B cell (primary cell): ENCODE results near the gene YAP1. TPM values are rescaled to one million over a fixed set of nuclear protein-coding genes. Genes with fewer than 3 reads are reported as not detected.

Experiments used
- ATAC-seq: fragments of 200-7000 bp; cut with Tn5 transposase; one replicate; pipeline ENCODE4 v1.10.0; 2021; ENCODE audit warnings: low read depth, mild to moderate bottlenecking, moderate number of reproducible peaks, moderate library complexity
- CTCF ChIA-PET: fragments of 350-600 bp; sonication (Branson Sonifier 250); formaldehyde crosslinking; loops from one replicate; lab custom pipeline; 2021; ENCODE audit warnings: antibody characterized with exemption, inconsistent platforms; lab: Charles Lee
- POLR2A ChIA-PET: fragments of 350-600 bp; sonication (Branson Sonifier 250); formaldehyde crosslinking; loops from one replicate; lab custom pipeline; 2021; ENCODE audit warnings: antibody characterized with exemption; lab: Charles Lee
- DNase-seq: peaks from one replicate; pipeline ENCODE4 v3.0.0; 2013
- H2AFZ ChIP-seq: 2 replicates; pipeline ENCODE4 v1.6.1; 2012; ENCODE audit warnings: mild to moderate bottlenecking, low read depth, low read length; ENCODE audit not compliant: insufficient read depth, poor library complexity, severe bottlenecking
- H3K27ac ChIP-seq, 2 donors: 1 replicate in 1 of 2; 2 replicates in 1 of 2; pipeline ENCODE4 v1.5.1; 2012 to 2013; ENCODE audit warnings: low read length in 2 of 2, mild to moderate bottlenecking in 2 of 2, moderate library complexity in 1 of 2
- H3K27me3 ChIP-seq, 4 experiments: fragments of 200-600 bp in 1 of 4; sonication (generic) in 1 of 4; replicated peaks in 1 of 4; 1 replicate in 2 of 4; 2 replicates in 2 of 4; pipeline versions ENCODE4 v1.6.1 to v1.7.0; 2013 to 2016; ENCODE audit warnings: low read length in 3 of 4, mild to moderate bottlenecking in 2 of 4, mixed read lengths in 1 of 4, moderate library complexity in 1 of 4; ENCODE audit not compliant: insufficient read depth in 4 of 4, control insufficient read depth in 3 of 4; ENCODE audit errors: control extremely low read depth in 1 of 4
- H3K36me3 ChIP-seq, 2 experiments: replicated peaks in 1 of 2; 1 replicate in 1 of 2; 2 replicates in 1 of 2; pipeline versions ENCODE4 v1.6.1 to v1.7.1; 2013; ENCODE audit warnings: low read length in 1 of 2; ENCODE audit not compliant: insufficient read depth in 2 of 2, control insufficient read depth in 1 of 2; ENCODE audit errors: control extremely low read depth in 1 of 2, extremely low read depth in 1 of 2
- H3K4me1 ChIP-seq, 2 donors: fragments of 200-600 bp in 1 of 2; sonication (generic) in 1 of 2; 1 replicate in 1 of 2; 2 replicates in 1 of 2; pipeline versions ENCODE4 v1.5.1 to v1.6.1; 2013 to 2017; ENCODE audit warnings: low read length in 2 of 2; ENCODE audit not compliant: control insufficient read depth in 2 of 2, insufficient read depth in 2 of 2
- H3K4me2 ChIP-seq: replicated peaks from 2 replicates; pipeline ENCODE3; 2012; ENCODE audit warnings: mild to moderate bottlenecking, low read depth, low read length; ENCODE audit not compliant: poor library complexity, severe bottlenecking
- H3K4me3 ChIP-seq, 5 experiments: fragments of 200-600 bp in 1 of 5; sonication (generic) in 1 of 5; 1 replicate in 3 of 5; 2 replicates in 2 of 5; pipeline versions ENCODE4 v1.5.1 to v1.7.0; 2011 to 2016; ENCODE audit warnings: low read length in 4 of 5, mild to moderate bottlenecking in 4 of 5, low read depth in 2 of 5, control low read depth in 1 of 5, moderate library complexity in 1 of 5; ENCODE audit not compliant: insufficient read depth in 1 of 5; ENCODE audit errors: control extremely low read depth in 1 of 5, extremely low read depth in 1 of 5
- H3K79me2 ChIP-seq: fragments of 200-600 bp; sonication (generic); one replicate; pipeline ENCODE4 v1.6.0; 2016; ENCODE audit warnings: low read length; ENCODE audit not compliant: control insufficient read depth, insufficient read depth
- H3K9ac ChIP-seq: fragments of 200-600 bp; sonication (generic); 2 replicates; pipeline ENCODE4 v1.6.1; 2017; ENCODE audit warnings: mild to moderate bottlenecking, low read length, moderate library complexity
- H3K9me3 ChIP-seq, 3 donors: one replicate each; pipeline versions ENCODE4 v1.6.1 to v1.7.1; 2013; ENCODE audit warnings: low read length in 2 of 3; ENCODE audit not compliant: control insufficient read depth in 2 of 3, insufficient read depth in 1 of 3; ENCODE audit errors: control extremely low read depth in 1 of 3
- H4K20me1 ChIP-seq: 2 replicates; pipeline ENCODE4 v1.6.0; 2012; ENCODE audit warnings: mild to moderate bottlenecking, low read length; ENCODE audit not compliant: insufficient read depth, control insufficient read depth, poor library complexity, severe bottlenecking
- H3K27ac Mint-ChIP-seq: one replicate; pipeline ENCODE4 v1.8.0; 2021; ENCODE audit warnings: mixed read lengths
- H3K27me3 Mint-ChIP-seq: one replicate; pipeline ENCODE4 v1.8.0; 2021; ENCODE audit warnings: mixed read lengths
- H3K4me1 Mint-ChIP-seq: one replicate; pipeline ENCODE4 v1.8.0; 2021; ENCODE audit warnings: mixed read lengths
- H3K4me3 Mint-ChIP-seq: one replicate; pipeline ENCODE4 v1.8.0; 2021; ENCODE audit warnings: mixed read lengths
- H3K9me3 Mint-ChIP-seq: one replicate; pipeline ENCODE4 v1.8.0; 2022; ENCODE audit warnings: mixed read lengths; ENCODE audit not compliant: insufficient read depth
- CTCF ChIP-seq: fragments of 200-600 bp; IDR thresholded peaks from one replicate; pipeline ENCODE4 v1.8.0; 2022; ENCODE audit warnings: antibody characterized with exemption, mild to moderate bottlenecking
- EZH2 ChIP-seq: IDR thresholded peaks from 2 replicates; pipeline ENCODE4 v1.6.1; 2012; ENCODE audit warnings: borderline replicate concordance, low read depth, mild to moderate bottlenecking, moderate library complexity, low read length; ENCODE audit not compliant: insufficient read depth, poor library complexity, severe bottlenecking
- WGBS: methylation state at CpG from one replicate; pipeline ENCODE4 v1.1.5; 2013; ENCODE audit warnings: missing lambda C conversion rate; ENCODE audit not compliant: insufficient coverage; 5-methylcytosine and 5-hydroxymethylcytosine counted together
- intact Hi-C: fragments of 100-400 bp; cut with micrococcal nuclease; formaldehyde crosslinking; loops from one replicate; pipeline ENCODE4 v1.10.0; 2022
- polyA plus RNA-seq: library from polyadenylated mRNA; depleted of rRNA; stranded (reverse); fragments of >200 nt; gene quantifications from 2 replicates; pipeline ENCODE4 v1.2.3, GENCODE V29; 2012
- total RNA-seq, 2 donors: library from RNA; stranded (reverse); fragments of 120-200 nt in 1 of 2; gene quantifications; 1 replicate in 1 of 2; 2 replicates in 1 of 2; pipeline versions ENCODE4 v1.2.3 to v1.2.4, GENCODE V29; 2013 to 2022

YAP1 gene
- total and polyA plus RNA-seq, 2 donors (not counting 1 experiment from before 2014, with no cell fraction given) = not detected

- POLR2A ChIA-PET = no interaction called here
- no peak overlapping the region for H3K4me2 ChIP-seq
- H3K36me3 ChIP-seq = no peaks in the 10 kb centered on the region
- no peaks in the 10 kb centered on the region for H3K27me3 ChIP-seq
- H3K27ac ChIP-seq = no peak overlapping the region
- no peak overlapping the region for H3K4me3 ChIP-seq
- H3K79me2 ChIP-seq = no peaks in the 10 kb centered on the region
- H3K9me3 Mint-ChIP-seq = no peaks in the 10 kb centered on the region
- 88% methylated on average over 3 of the region's 4 CpGs for WGBS
- H3K27me3 Mint-ChIP-seq = peaks cover 10% of the 10 kb centered on the region
- CTCF ChIA-PET = no interaction called here
- no peak for ATAC-seq
- peaks cover 0 to 3% (median 0%) of the 10 kb centered on the region in 3 donors for H3K9me3 ChIP-seq
- no peak overlapping the region for H3K4me3 Mint-ChIP-seq
- no peak for DNase-seq
- H4K20me1 ChIP-seq = no peaks in the 10 kb centered on the region
- no peak overlapping the region for H2AFZ ChIP-seq
- intact Hi-C loops = no loop called here
- H3K4me1 Mint-ChIP-seq = no peaks in the 10 kb centered on the region
- no peak overlapping the region for H3K27ac Mint-ChIP-seq
- no peaks in the 10 kb centered on the region for H3K4me1 ChIP-seq
- no peak for TF ChIP-seq CTCF
- no peak for TF ChIP-seq EZH2
- no peak overlapping the region for H3K9ac ChIP-seq
Measured at GRCh38 chr11:102179371-102179770, 69.1 kb downstream of the YAP1 start.

- ChIA-PET CTCF (interaction anchor here (0.6 to 1.1 kb wide), 2 partner anchors 13 to 419 kb away, joined by 3 to 4 read pairs; no protein-coding TSS in a partner anchor), POLR2A (no interaction called here)
- H2AFZ ChIP-seq = no peak overlapping the region
- H4K20me1 ChIP-seq = no peaks in the 10 kb centered on the region
- no peaks in the 10 kb centered on the region for H3K4me1 ChIP-seq
- no peak overlapping the region for H3K4me2 ChIP-seq
- intact Hi-C loops = no loop called here
- ATAC-seq = no peak
- H3K27me3 ChIP-seq = no peaks in the 10 kb centered on the region
- no peaks in the 10 kb centered on the region for H3K36me3 ChIP-seq
- no peak for DNase-seq
- Mint-ChIP-seq H3K27ac (no peak overlapping the region), H3K4me1 (no peaks in the 10 kb centered on the region), H3K27me3 (peaks cover 5% of the 10 kb centered on the region), H3K9me3 (no peaks in the 10 kb centered on the region), H3K4me3 (no peak overlapping the region)
- H3K27ac ChIP-seq = no peak overlapping the region
- no peak overlapping the region for H3K9ac ChIP-seq
- no peaks in the 10 kb centered on the region for H3K79me2 ChIP-seq
- no CpG with 5 or more reads among the region's 3 CpGs for WGBS
- TF ChIP-seq CTCF (no peak), EZH2 (no peak)
- H3K4me3 ChIP-seq = no peak overlapping the region
- peaks cover 0 to 3% (median 0%) of the 10 kb centered on the region in 3 donors for H3K9me3 ChIP-seq
Measured at GRCh38 chr11:102184269-102184987, 74.2 kb downstream of the YAP1 start.
